MCF 10A (cell line): ENCODE measurements around the gene SLC8A3. TPM values are rescaled to one million over a fixed set of nuclear protein-coding genes. Genes with fewer than 3 reads are reported as not detected.

Experiments used
- BruUV-seq: library from RNA; stranded (reverse); fragments of 400-500 nt; replicated peaks from 2 replicates; lab custom pipeline; 2021; lab: Mats Ljungman, UMichigan
- CTCF ChIA-PET: fragments of 300-600 bp; sonication (Branson Sonifier 250); formaldehyde crosslinking; extraction: SDS; loops from one replicate; lab custom pipeline; 2021; ENCODE audit warnings: antibody characterized with exemption, inconsistent platforms; lab: Yijun Ruan, JAX
- POLR2A ChIA-PET: fragments of 300-600, 350-650 bp; sonication (Branson Sonifier 250); formaldehyde crosslinking; extraction: SDS; loops from one replicate; lab custom pipeline; 2020; ENCODE audit warnings: antibody characterized with exemption, inconsistent platforms; lab: Yijun Ruan, JAX
- DNase-seq: peaks from one replicate; pipeline ENCODE4 v3.0.0-alpha.2; 2018; ENCODE audit not compliant: unreplicated experiment
- H3K27ac Mint-ChIP-seq: one replicate; pipeline ENCODE4 v1.8.0; 2022; ENCODE audit warnings: mild to moderate bottlenecking, low read depth, mixed read lengths; ENCODE audit not compliant: unreplicated experiment
- H3K27me3 Mint-ChIP-seq: one replicate; pipeline ENCODE4 v1.8.0; 2022; ENCODE audit warnings: mixed read lengths; ENCODE audit not compliant: insufficient read depth, unreplicated experiment
- H3K36me3 Mint-ChIP-seq: one replicate; pipeline ENCODE4 v1.8.0; 2022; ENCODE audit warnings: mild to moderate bottlenecking, moderate library complexity, mixed read lengths; ENCODE audit not compliant: insufficient read depth, unreplicated experiment
- H3K4me1 Mint-ChIP-seq: one replicate; pipeline ENCODE4 v1.8.0; 2022; ENCODE audit warnings: mixed read lengths; ENCODE audit not compliant: insufficient read depth, unreplicated experiment
- H3K4me3 Mint-ChIP-seq: one replicate; pipeline ENCODE4 v1.8.0; 2022; ENCODE audit warnings: mild to moderate bottlenecking, moderate library complexity, mixed read lengths; ENCODE audit not compliant: unreplicated experiment
- H3K9me3 Mint-ChIP-seq: one replicate; pipeline ENCODE4 v1.8.0; 2022; ENCODE audit warnings: mixed read lengths; ENCODE audit not compliant: unreplicated experiment
- CTCF ChIP-seq: fragments of 200-600 bp; IDR thresholded peaks from one replicate; pipeline ENCODE4 v1.8.0; 2022; ENCODE audit warnings: antibody characterized with exemption, mild to moderate bottlenecking; ENCODE audit not compliant: unreplicated experiment
- intact Hi-C: fragments of 100-400 bp; cut with micrococcal nuclease; formaldehyde crosslinking; loops from 2 replicates; pipeline ENCODE4 v1.14.1; 2022
- total RNA-seq: library from RNA; stranded (reverse); gene quantifications from 2 replicates; pipeline ENCODE4 v1.2.3, GENCODE V29; 2022

SLC8A3 gene
- total RNA-seq, 1 experiment from 2014 or later, result not detected

- Mint-ChIP-seq H3K9me3 (no peaks in the 10 kb centered on the region), H3K36me3 (no peaks in the 10 kb centered on the region), H3K27ac (no peak overlapping the region), H3K27me3 (peaks cover 63% of the 10 kb centered on the region), H3K4me3 (no peak overlapping the region), H3K4me1 (no peaks in the 10 kb centered on the region)
- no peak for TF ChIP-seq CTCF
- ChIA-PET CTCF (interaction anchor here (1.2 kb wide), 1 partner anchor 10 kb away, joined by 4 read pairs; no protein-coding TSS in a partner anchor), POLR2A (interaction anchor here (0.8 kb wide), 1 partner anchor 852 kb away, joined by 3 read pairs; no protein-coding TSS in a partner anchor)
- BruUV-seq, result no TSS peak
- intact Hi-C loops, result no loop called here
- no peak for DNase-seq
Measured at GRCh38 chr14:70084226-70084625, 104.5 kb downstream of the SLC8A3 start.

- Mint-ChIP-seq H3K36me3 (no peaks in the 10 kb centered on the region), H3K4me3 (no peak overlapping the region), H3K27ac (no peak overlapping the region), H3K9me3 (no peaks in the 10 kb centered on the region), H3K27me3 (peaks cover 73% of the 10 kb centered on the region), H3K4me1 (no peaks in the 10 kb centered on the region)
- intact Hi-C loops, result no loop called here
- no TSS peak for BruUV-seq
- ChIA-PET CTCF (interaction anchor here (0.7 to 1.5 kb wide), 5 partner anchors 9 to 735 kb away, joined by 3 to 11 read pairs (median 3); no protein-coding TSS in a partner anchor), POLR2A (interaction anchor here (0.5 kb wide), 1 partner anchor 315 kb away, joined by 4 read pairs; the partner anchor contains the start of gene SRSF5)
- no peak for DNase-seq
- no peak for TF ChIP-seq CTCF
Measured at GRCh38 chr14:70082394-70082793, 106.4 kb downstream of the SLC8A3 start.

- no peaks in the 10 kb centered on the region for H3K9me3 Mint-ChIP-seq
- TF ChIP-seq CTCF, result no peak
- DNase-seq, result no peak
- no peaks in the 10 kb centered on the region for H3K36me3 Mint-ChIP-seq
- POLR2A ChIA-PET, result no interaction called here
- intact Hi-C loops, result no loop called here
- no peak overlapping the region for H3K27ac Mint-ChIP-seq
- CTCF ChIA-PET, result interaction anchor here (0.7 to 1.7 kb wide), 6 partner anchors 10 to 260 kb away, joined by 3 to 7 read pairs (median 3); no protein-coding TSS in a partner anchor
- H3K4me3 Mint-ChIP-seq, result no peak overlapping the region
- H3K27me3 Mint-ChIP-seq, result peaks cover 76% of the 10 kb centered on the region
- H3K4me1 Mint-ChIP-seq, result no peaks in the 10 kb centered on the region
- BruUV-seq, result no TSS peak
Measured at GRCh38 chr14:70080076-70080475, 108.7 kb downstream of the SLC8A3 start.

GRCh38 chr14:70078329-70078728, 110.4 kb downstream of the SLC8A3 start:
- H3K27ac Mint-ChIP-seq, result no peak overlapping the region
- H3K4me3 Mint-ChIP-seq, result no peak overlapping the region
- H3K27me3 Mint-ChIP-seq, result peaks cover 59% of the 10 kb centered on the region
- H3K9me3 Mint-ChIP-seq, result no peaks in the 10 kb centered on the region
- ChIA-PET POLR2A (interaction anchor here (1.2 kb wide), 1 partner anchor 9 kb away, joined by 3 read pairs; no protein-coding TSS in a partner anchor), CTCF (interaction anchor here (0.6 to 1.6 kb wide), 3 partner anchors 9 to 50 kb away, joined by 3 to 7 read pairs (median 3); no protein-coding TSS in a partner anchor)
- DNase-seq, result no peak
- no TSS peak for BruUV-seq
- no peak for TF ChIP-seq CTCF
- intact Hi-C loops, result no loop called here
- H3K36me3 Mint-ChIP-seq, result no peaks in the 10 kb centered on the region
- H3K4me1 Mint-ChIP-seq, result no peaks in the 10 kb centered on the region
